Karpas-422 (cell line): ENCODE results near the gene SEMA5B. TPM values are rescaled to one million over a fixed set of nuclear protein-coding genes. Genes with fewer than 3 reads are reported as not detected.

Source experiments
- DNase-seq: peaks from one replicate; pipeline ENCODE4 v3.0.0-alpha.2; 2015
- H2AFZ ChIP-seq: fragments of 200-600 bp; sonication (generic); 2 replicates; pipeline ENCODE4 v1.6.1; 2014; ENCODE audit warnings: antibody characterized with exemption, low read length, mixed read lengths
- H3K27ac ChIP-seq: fragments of 200-600 bp; sonication (generic); 2 replicates; pipeline ENCODE4 v1.5.1; 2014; ENCODE audit warnings: mild to moderate bottlenecking, low read length, moderate library complexity
- H3K27me3 ChIP-seq: fragments of 200-600 bp; sonication (generic); 2 replicates; pipeline ENCODE4 v1.6.1; 2014; ENCODE audit warnings: low read length, mixed read lengths
- H3K36me3 ChIP-seq: fragments of 200-600 bp; sonication (generic); 2 replicates; pipeline ENCODE4 v1.6.1; 2014; ENCODE audit warnings: low read length, mixed read lengths; ENCODE audit not compliant: insufficient read depth
- H3K4me1 ChIP-seq: fragments of 200-600 bp; sonication (generic); 2 replicates; pipeline ENCODE4 v1.6.1; 2014; ENCODE audit warnings: mild to moderate bottlenecking, low read length, mixed read lengths
- H3K4me2 ChIP-seq: fragments of 200-600 bp; sonication (generic); 2 replicates; pipeline ENCODE4 v1.6.1; 2014; ENCODE audit warnings: low read length, low read depth, mild to moderate bottlenecking; ENCODE audit not compliant: poor library complexity, severe bottlenecking
- H3K4me3 ChIP-seq: fragments of 200-600 bp; sonication (generic); 2 replicates; pipeline ENCODE4 v1.5.1; 2014; ENCODE audit warnings: mild to moderate bottlenecking, antibody characterized with exemption, low read length, mixed read lengths
- H3K79me2 ChIP-seq: fragments of 200-600 bp; sonication (generic); 2 replicates; pipeline ENCODE4 v1.6.1; 2014; ENCODE audit warnings: mild to moderate bottlenecking, low read length, mixed read lengths
- H3K9ac ChIP-seq: fragments of 200-600 bp; sonication (generic); 2 replicates; pipeline ENCODE4 v1.6.0; 2014; ENCODE audit warnings: low read length
- H3K9me2 ChIP-seq: fragments of 200-600 bp; sonication (generic), shearing (Covaris generic); replicated peaks from 2 replicates; pipeline ENCODE4 v1.6.0; 2014; ENCODE audit warnings: mild to moderate bottlenecking, low read length, moderate library complexity; ENCODE audit not compliant: insufficient read depth
- H3K9me3 ChIP-seq: fragments of 300-700, 200-600 bp; sonication (generic); 2 replicates; pipeline ENCODE4 v1.6.1; 2014; ENCODE audit warnings: low read length, mixed read lengths
- H4K20me1 ChIP-seq: fragments of 200-600 bp; sonication (generic); 2 replicates; pipeline ENCODE4 v1.6.1; 2014; ENCODE audit warnings: mild to moderate bottlenecking, antibody characterized with exemption, low read length, low read depth; ENCODE audit not compliant: insufficient read depth
- total RNA-seq: library from RNA; depleted of rRNA; stranded (reverse); fragments of >200 nt; shearing (Covaris generic); gene quantifications from 2 replicates; pipeline ENCODE4 v1.2.3, GENCODE V29; 2014; ENCODE audit warnings: low replicate concordance

The SEMA5B gene
- total RNA-seq, 1 experiment from 2014 or later, result not detected

DNA sequence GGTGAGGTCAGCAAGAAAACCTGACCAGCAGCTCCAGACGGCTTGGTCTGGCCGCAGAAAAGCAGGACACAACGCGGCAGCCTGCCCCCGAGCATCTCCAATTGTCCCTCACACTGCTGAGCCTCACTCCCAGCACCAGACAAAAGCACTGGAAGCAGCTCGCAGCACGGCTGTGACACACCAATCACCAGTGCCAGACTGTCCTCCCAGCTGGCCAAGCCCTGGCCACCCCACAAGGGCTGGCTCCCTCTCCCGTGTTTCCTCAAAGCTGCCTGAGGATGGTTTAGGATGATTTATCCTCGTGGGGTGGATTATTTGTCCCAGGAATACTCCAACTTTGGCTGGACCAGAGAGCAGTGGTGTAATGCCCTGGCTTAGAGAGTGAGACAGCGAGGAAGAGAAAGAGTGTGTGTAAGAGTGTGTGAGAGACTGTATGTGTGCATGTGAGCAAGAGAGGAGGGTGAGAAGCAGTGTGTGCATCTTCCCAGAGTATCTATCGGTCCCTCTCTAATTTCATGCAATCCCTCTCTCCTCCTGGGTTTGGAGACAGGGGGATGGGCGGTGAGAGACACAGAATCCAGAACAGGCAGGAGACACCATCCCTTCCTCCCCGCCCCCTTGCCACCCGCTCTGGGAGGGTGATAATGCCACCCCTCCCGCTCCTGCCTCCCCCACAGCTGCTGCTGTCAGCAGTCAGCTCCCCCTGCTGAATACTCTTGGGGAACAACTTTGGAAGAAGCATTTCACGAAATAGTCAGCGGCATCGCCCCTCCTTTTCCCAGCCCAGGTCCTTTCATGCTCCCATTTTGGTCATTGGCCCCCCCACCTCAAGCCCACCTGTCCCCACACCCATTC is 34.2 kb downstream of the SEMA5B start:
- Histone ChIP-seq H3K4me1 (peaks cover 11% of the 10 kb centered on the region), H3K9ac (no peak overlapping the region), H3K36me3 (no peaks in the 10 kb centered on the region), H2AFZ (no peak overlapping the region), H3K27ac (no peak overlapping the region), H3K4me3 (no peak overlapping the region), H3K4me2 (no peak overlapping the region), H3K9me2 (no peaks in the 10 kb centered on the region), H3K79me2 (no peaks in the 10 kb centered on the region), H3K27me3 (no peaks in the 10 kb centered on the region), H4K20me1 (no peaks in the 10 kb centered on the region; the same call in 1 of the 2 replicates), H3K9me3 (no peaks in the 10 kb centered on the region)
- no peak for DNase-seq

DNA sequence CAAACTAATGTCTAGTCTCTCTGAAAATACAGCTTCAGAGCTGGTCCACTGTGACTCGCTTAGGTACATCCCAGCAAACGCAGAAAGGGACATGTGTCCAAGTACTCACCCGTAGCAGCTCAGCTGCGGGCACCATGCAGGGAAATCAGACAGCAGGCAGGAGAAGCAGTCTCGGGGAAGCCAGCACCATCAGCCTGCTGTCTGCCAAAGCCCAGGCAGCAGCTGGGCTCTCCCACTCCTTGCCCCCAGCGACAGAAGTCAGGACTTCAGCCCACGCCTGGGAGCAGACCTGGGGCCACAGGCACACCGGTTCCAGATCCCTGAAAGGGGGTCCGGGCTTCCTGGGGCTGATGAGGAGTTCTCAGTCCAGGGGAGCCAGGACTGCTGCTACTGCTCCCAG is 34.9 kb downstream of the SEMA5B start:
- no peak overlapping the region for H3K4me2 ChIP-seq
- H3K4me1 ChIP-seq, result peaks cover 11% of the 10 kb centered on the region
- no peak for DNase-seq
- H3K79me2 ChIP-seq, result no peaks in the 10 kb centered on the region
- H3K27me3 ChIP-seq, result no peaks in the 10 kb centered on the region
- H2AFZ ChIP-seq, result no peak overlapping the region
- H3K27ac ChIP-seq, result no peak overlapping the region
- H3K4me3 ChIP-seq, result no peak overlapping the region
- no peaks in the 10 kb centered on the region for H3K9me3 ChIP-seq
- H3K36me3 ChIP-seq, result no peaks in the 10 kb centered on the region
- H4K20me1 ChIP-seq, result no peaks in the 10 kb centered on the region; the same call in 1 of the 2 replicates
- no peaks in the 10 kb centered on the region for H3K9me2 ChIP-seq
- no peak overlapping the region for H3K9ac ChIP-seq

DNA sequence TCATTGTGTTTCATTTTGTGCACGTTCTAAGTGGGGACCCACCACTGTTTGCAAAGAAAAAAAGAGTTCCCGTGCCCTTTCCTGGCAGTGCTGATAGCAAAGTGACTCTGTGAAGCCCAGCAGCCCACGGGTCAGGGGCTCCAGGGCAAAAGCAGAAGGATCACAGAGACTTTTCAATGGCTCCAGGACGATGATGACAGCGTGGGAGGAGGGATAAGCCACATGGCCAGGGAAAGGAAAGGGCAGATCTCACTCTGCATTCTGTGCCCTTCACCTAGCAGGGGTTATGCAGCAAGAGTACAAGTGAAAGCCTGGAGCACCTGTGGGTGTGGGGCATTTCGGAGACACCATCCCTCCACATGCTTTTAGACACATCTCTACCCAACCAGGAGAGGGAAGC is 35.4 kb downstream of the SEMA5B start:
- no peak overlapping the region for H3K4me2 ChIP-seq
- no peaks in the 10 kb centered on the region for H3K79me2 ChIP-seq
- H3K9me2 ChIP-seq, result no peaks in the 10 kb centered on the region
- H4K20me1 ChIP-seq, result peaks cover under 1% of the 10 kb centered on the region; the same call in 1 of the 2 replicates
- no peak overlapping the region for H2AFZ ChIP-seq
- H3K9ac ChIP-seq, result no peak overlapping the region
- no peaks in the 10 kb centered on the region for H3K9me3 ChIP-seq
- H3K27ac ChIP-seq, result no peak overlapping the region
- peaks cover 11% of the 10 kb centered on the region for H3K4me1 ChIP-seq
- no peaks in the 10 kb centered on the region for H3K36me3 ChIP-seq
- no peaks in the 10 kb centered on the region for H3K27me3 ChIP-seq
- no peak overlapping the region for H3K4me3 ChIP-seq
- no peak for DNase-seq

DNA sequence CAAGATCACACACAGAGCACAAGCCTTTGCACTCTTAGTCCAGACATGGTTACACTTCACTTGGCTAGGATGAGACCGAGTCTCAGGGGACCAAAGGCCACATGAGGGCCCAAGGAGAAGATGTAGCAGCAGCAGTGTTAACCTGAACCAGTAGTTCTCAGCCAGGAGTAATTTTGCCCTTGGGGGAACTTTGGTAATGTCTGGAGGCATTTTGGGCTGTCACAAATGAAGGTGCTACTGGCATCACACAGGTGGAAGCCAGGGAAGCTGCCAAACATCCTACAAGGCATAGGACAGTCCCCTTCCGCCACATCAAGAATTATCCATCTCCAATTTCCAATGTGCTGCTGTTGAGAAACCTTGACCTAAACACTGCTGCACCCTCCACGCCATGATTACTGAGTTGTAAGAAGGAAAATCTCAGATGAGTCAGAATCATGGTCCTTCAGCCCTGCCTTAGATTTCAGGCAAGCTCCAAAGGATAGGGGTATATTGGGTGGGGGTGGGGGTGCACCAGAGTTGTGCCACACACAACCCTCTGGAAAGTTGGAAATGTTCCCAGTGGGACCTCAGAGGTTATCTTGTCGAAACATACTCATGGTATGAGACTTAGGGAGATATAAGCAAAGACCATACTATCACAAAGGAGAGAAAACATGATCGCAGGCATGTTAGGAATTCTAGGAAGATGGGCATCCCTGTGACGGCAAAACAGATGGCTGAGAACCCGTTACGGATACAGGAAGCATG is 36.2 kb downstream of the SEMA5B start:
- DNase-seq, result no peak
- Histone ChIP-seq H3K79me2 (no peaks in the 10 kb centered on the region), H3K9me2 (no peaks in the 10 kb centered on the region), H3K4me3 (no peak overlapping the region), H3K9ac (no peak overlapping the region), H4K20me1 (peaks cover 5% of the 10 kb centered on the region; the same call in 1 of the 2 replicates), H3K36me3 (no peaks in the 10 kb centered on the region), H3K4me1 (peaks cover 11% of the 10 kb centered on the region), H3K27ac (no peak overlapping the region), H3K4me2 (no peak overlapping the region), H3K27me3 (no peaks in the 10 kb centered on the region), H3K9me3 (no peaks in the 10 kb centered on the region), H2AFZ (no peak overlapping the region)

DNA sequence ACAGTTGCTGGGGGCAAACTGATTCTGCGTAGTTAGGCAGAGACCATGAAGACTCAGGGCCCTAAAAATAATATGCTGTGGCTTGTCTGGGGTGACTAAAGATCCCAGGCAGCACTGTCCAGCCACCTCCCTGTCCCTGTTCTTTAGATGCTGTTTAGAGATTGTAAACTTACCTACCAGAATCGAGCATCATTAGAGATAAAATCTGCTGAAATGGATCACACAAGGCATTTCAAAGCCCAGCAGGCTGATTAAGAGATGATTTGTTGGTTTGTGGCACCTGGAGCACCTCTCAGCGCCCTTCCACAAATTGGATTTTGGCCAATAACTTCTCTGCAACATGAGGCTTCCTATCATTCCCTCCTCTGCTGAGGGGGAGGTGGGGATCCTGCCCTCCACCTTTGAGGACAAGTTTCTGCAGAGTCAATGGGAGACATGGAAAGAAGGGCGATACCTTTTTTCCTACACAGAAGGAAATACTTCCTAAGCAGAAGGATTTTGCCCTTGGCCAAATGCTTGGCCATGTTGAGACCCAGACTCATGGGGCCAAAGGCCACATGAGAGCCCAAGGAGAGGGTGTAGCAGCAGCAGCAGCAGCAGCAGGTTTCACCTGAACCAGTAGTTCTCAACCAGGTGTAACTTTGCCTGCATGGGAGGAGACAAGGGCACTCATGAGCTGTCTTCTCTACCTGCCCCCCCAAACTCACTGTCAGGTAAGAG is 37.5 kb downstream of the SEMA5B start:
- Histone ChIP-seq H3K4me1 (peaks cover 12% of the 10 kb centered on the region), H4K20me1 (peaks cover 5% of the 10 kb centered on the region; the same call in 1 of the 2 replicates), H3K27me3 (no peaks in the 10 kb centered on the region), H3K9ac (no peak overlapping the region), H3K9me3 (no peaks in the 10 kb centered on the region), H2AFZ (no peak overlapping the region), H3K79me2 (no peaks in the 10 kb centered on the region), H3K9me2 (no peaks in the 10 kb centered on the region), H3K4me2 (no peak overlapping the region), H3K36me3 (no peaks in the 10 kb centered on the region), H3K4me3 (no peak overlapping the region), H3K27ac (no peak overlapping the region)
- no peak for DNase-seq

DNA sequence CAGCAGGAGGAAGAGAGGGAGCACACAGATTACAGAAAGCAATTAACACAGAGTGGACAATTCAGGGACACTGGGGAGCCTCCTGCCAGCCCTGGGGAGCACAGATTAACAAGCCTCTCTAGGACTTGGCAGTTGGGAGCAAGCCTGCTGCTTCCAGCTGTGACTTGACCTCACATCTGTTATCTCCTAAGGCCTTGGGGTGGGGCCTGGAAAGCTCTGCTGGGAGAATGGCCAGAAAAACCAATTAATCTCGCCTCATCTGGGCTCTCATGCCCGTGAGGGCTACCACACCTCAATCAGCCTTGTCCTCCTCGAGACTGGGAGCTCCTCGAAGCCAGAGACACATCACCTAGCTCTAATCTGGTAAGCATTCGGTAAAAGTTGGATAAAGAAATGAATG is 39.1 kb downstream of the SEMA5B start:
- Histone ChIP-seq H3K4me2 (no peak overlapping the region), H3K36me3 (no peaks in the 10 kb centered on the region), H2AFZ (no peak overlapping the region), H3K9me3 (no peaks in the 10 kb centered on the region), H3K9me2 (no peaks in the 10 kb centered on the region), H3K79me2 (no peaks in the 10 kb centered on the region), H3K9ac (no peak overlapping the region), H3K4me1 (peaks cover 26% of the 10 kb centered on the region), H3K27me3 (no peaks in the 10 kb centered on the region), H4K20me1 (peaks cover 5% of the 10 kb centered on the region; the same call in 1 of the 2 replicates), H3K4me3 (no peak overlapping the region), H3K27ac (no peak overlapping the region)
- DNase-seq, result no peak

DNA sequence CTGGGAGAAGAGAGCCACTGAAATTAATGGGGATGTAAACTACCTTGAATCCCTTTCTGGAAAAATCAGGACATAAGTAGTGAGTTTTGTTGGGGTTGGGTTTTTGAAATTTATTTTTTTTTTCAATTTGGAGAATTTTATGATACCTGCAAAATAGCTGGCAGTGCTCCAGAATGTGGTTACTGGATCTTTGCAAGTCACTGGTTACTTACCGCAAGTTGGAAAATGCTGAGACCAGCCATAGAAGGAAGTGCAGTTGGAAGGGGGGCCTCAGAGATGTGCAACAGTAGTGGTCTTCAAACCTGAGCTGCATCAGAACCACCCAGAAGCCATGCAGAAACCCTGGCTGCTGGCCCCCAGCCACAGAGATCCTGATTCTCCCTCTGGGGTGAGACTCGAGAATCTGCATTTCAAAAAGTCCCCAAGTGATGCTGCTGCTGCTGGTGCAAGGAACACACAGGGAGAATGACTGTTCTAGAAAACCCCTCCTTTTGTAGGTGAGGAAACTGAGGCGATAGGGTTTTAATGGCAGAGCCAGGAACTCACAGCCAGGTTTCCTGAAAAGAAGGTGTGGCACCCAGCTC is 39.7 kb downstream of the SEMA5B start:
- no peaks in the 10 kb centered on the region for H3K79me2 ChIP-seq
- no peak overlapping the region for H3K4me3 ChIP-seq
- H3K27ac ChIP-seq, result no peak overlapping the region
- H3K4me2 ChIP-seq, result no peak overlapping the region
- peaks cover 26% of the 10 kb centered on the region for H3K4me1 ChIP-seq
- H2AFZ ChIP-seq, result no peak overlapping the region
- H3K9ac ChIP-seq, result no peak overlapping the region
- DNase-seq, result no peak
- no peaks in the 10 kb centered on the region for H3K36me3 ChIP-seq
- no peaks in the 10 kb centered on the region for H3K9me3 ChIP-seq
- peaks cover 5% of the 10 kb centered on the region; the same call in 1 of the 2 replicates for H4K20me1 ChIP-seq
- H3K27me3 ChIP-seq, result no peaks in the 10 kb centered on the region
- H3K9me2 ChIP-seq, result no peaks in the 10 kb centered on the region
